WTC11 (cell line): ENCODE data around the gene SPAG5.

Experiments used
- AFF4 ChIP-seq: sonication (generic); formaldehyde crosslinking; IDR thresholded peaks from 2 replicates; pipeline ENCODE4 v1.8.1; 2023; ENCODE audit warnings: mild to moderate bottlenecking, missing genetic modification reagents, borderline replicate concordance
- ARID4B ChIP-seq: sonication (generic); formaldehyde crosslinking; IDR thresholded peaks from 2 replicates; pipeline ENCODE4 v1.8.0; 2023; ENCODE audit warnings: missing genetic modification reagents, mild to moderate bottlenecking, borderline replicate concordance
- ATF3 ChIP-seq: sonication (generic); formaldehyde crosslinking; conservative IDR thresholded peaks from 2 replicates; pipeline ENCODE4 v1.8.1; 2022; ENCODE audit warnings: mild to moderate bottlenecking, missing genetic modification reagents
- CTCF ChIP-seq: fragments of 200-600 bp; IDR thresholded peaks from 2 replicates; pipeline ENCODE4 v1.8.0; 2022; ENCODE audit warnings: antibody characterized with exemption
- E2F1 ChIP-seq: sonication (generic); formaldehyde crosslinking; IDR thresholded peaks from 2 replicates; pipeline ENCODE4 v1.8.0; 2022; ENCODE audit warnings: mild to moderate bottlenecking, missing genetic modification reagents
- HMGXB4 ChIP-seq: sonication (generic); formaldehyde crosslinking; IDR thresholded peaks from 2 replicates; pipeline ENCODE4 v1.8.1; 2023; ENCODE audit warnings: mild to moderate bottlenecking, moderate library complexity, missing genetic modification reagents
- IRF1 ChIP-seq: sonication (generic); formaldehyde crosslinking; IDR thresholded peaks from 2 replicates; pipeline ENCODE4 v1.8.0; 2023; ENCODE audit warnings: missing genetic modification reagents
- IRF2 ChIP-seq: sonication (generic); formaldehyde crosslinking; IDR thresholded peaks from 2 replicates; pipeline ENCODE4 v1.8.0; 2022; ENCODE audit warnings: low read depth, missing genetic modification reagents, borderline replicate concordance
- MAX ChIP-seq: sonication (generic); formaldehyde crosslinking; IDR thresholded peaks from 2 replicates; pipeline ENCODE4 v1.8.0; 2022; ENCODE audit warnings: mild to moderate bottlenecking, missing genetic modification reagents
- PRDM15 ChIP-seq: sonication (generic); formaldehyde crosslinking; IDR thresholded peaks from 2 replicates; pipeline ENCODE4 v1.8.0; 2022; ENCODE audit warnings: missing genetic modification reagents
- PRRX2 ChIP-seq: fragments of 250-450 bp; sonication (Bioruptor Pico); IDR thresholded peaks from 2 replicates; pipeline ENCODE4 v1.8.0; 2021; ENCODE audit warnings: mild to moderate bottlenecking
- USF2 ChIP-seq: sonication (generic); formaldehyde crosslinking; IDR thresholded peaks from 2 replicates; pipeline ENCODE4 v1.8.1; 2023; ENCODE audit warnings: mild to moderate bottlenecking, missing genetic modification reagents, moderate library complexity
- ZNF416 ChIP-seq: fragments of 250-450 bp; sonication (Bioruptor Pico); IDR thresholded peaks from 2 replicates; pipeline ENCODE4 v1.9.0; 2021; ENCODE audit warnings: mild to moderate bottlenecking, inconsistent platforms

GRCh38 chr17:28544402-28545140 is 54.3 kb downstream of the SPAG5 start:
- TF ChIP-seq IRF2 (CRISPR knock-in tag) (no peak), CTCF (no peak), ATF3 (CRISPR knock-in tag) (no peak), PRDM15 (CRISPR knock-in tag) (peak; percentile 74), AFF4 (CRISPR knock-in tag) (no peak), IRF1 (no peak), MAX (CRISPR knock-in tag) (no peak), HMGXB4 (CRISPR knock-in tag) (no peak), ZNF416 (CRISPR knock-in tag) (no peak), PRRX2 (CRISPR knock-in tag) (no peak), USF2 (CRISPR knock-in tag) (no peak), E2F1 (CRISPR knock-in tag) (no peak), ARID4B (no peak)
